SIG-M5 (cell line): ENCODE measurements around the gene GMNN.
A peak's percentile ranks its signal among the peaks of the same experiment; 100 is the strongest.
"Not testable (repeated sequence)": the region's sequence is repeated elsewhere in the genome, so short reads cannot be mapped to it uniquely, and the experiment has no call there.

ENCODE experiments used
- DNase-seq: peaks from one replicate; lab custom pipeline; 2025; lab: John Stamatoyannopoulos, UW

GMNN gene

DNA sequence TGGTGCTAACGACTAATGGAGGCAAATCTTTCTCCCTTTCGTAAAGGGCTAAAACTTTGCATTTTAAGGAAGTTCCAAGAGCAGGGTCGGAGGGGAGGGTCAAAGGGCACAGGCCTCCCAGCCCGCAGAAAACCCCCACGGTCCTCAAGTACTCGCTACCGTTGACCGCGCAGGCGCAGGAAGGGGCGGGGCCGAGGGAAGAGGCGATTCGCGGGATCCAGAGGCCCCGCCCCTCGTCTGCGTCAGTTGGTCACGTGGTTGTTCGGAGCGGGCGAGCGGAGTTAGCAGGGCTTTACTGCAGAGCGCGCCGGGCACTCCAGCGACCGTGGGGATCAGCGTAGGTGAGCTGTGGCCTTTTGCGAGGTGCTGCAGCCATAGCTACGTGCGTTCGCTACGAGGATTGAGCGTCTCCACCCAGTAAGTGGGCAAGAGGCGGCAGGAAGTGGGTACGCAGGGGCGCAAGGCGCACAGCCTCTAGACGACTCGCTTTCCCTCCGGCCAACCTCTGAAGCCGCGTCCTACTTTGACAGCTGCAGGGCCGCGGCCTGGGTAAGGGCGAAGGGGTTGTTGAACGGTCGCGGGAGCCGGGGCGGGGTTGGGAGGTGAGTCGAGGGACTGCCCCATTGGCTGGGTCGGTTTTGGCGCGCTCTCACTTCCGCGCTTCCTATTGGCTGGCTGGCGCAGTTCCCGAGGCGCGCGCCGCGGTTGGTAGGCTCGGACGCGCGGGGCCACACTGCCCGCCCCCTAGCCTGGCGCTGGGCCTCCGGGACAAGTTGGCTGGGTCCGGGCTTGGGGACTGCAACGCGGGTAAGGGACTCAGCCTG lies at the start of gene GMNN:
TSS of gene GMNN (plus strand) at position 242 of the 824 bp plus-strand sequence. CDS start 2,310 bp downstream, outside the sequence.
- peak; percentile 61 for DNase-seq

DNA sequence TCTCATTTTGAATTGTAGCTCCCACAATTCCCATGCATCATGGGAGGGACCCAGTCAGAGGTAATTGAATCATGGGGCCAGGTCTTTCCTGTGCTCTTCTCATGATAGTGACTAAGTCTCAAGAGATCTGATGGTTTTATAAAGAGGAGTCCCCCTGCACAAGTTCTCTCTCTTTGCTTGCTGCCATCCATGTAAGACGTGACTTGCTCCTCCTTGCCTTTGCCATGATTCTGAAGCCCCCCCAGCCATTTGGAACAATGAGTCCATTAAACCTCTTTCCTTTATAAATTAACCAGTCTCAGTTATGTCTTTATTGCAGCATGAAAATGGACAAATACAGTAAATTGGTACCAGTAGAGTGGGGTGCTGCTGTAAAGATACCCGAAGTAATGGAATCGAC lies 44.1 kb upstream of the GMNN start:
- DNase-seq: not testable (repeated sequence)

DNA sequence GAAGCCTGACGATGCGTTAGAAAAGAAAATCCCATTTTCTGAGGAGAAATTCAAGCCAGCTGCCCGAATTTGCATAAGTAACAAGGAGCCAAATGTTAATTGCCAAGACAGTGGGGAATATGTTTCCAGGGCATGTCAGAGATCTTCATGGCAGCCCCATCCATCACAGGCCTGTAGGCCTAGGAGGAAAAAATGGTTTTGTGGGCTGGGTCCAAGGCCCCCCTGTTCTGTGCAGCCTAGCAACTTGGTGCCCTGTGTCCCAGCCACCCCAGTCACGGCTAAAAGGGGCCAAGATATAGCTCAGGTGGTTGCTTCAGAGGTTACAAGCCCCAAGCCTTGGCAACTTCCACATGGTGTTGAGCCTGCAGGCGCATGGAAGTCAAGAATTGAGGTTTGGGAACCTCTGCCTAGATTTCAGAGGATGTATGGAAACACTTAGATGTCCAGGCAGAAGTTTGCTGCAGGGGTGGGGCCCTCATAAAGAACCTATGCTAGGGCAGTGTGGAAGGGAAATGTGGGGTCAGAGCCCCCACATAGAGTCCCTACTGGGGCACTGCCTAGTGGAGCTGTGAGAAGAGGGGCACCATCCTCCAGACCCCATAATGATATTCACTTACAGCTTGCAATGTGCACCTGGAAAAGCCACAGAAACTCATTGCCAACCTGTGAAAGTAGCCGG lies 43.1 kb upstream of the GMNN start:
- DNase-seq: not testable (repeated sequence)

DNA sequence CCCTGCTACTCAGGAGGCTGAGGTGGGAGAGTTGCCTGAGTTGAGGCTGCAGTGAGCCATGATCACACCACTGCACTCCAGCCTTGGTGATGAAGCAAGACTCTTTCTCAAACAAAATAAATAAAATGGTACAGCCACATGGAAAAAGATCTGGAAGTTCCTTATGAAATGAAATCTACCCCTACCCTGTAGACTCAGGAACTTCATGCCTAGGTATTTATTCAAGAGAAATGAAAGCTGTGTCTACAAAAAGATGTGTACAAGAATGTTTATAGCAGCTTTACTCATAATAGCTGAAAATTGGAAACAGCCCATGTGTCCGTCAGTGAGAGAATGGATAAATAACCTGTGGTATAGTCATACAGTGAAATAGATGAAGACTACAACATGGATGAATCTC lies 40.6 kb upstream of the GMNN start:
- no peak for DNase-seq

DNA sequence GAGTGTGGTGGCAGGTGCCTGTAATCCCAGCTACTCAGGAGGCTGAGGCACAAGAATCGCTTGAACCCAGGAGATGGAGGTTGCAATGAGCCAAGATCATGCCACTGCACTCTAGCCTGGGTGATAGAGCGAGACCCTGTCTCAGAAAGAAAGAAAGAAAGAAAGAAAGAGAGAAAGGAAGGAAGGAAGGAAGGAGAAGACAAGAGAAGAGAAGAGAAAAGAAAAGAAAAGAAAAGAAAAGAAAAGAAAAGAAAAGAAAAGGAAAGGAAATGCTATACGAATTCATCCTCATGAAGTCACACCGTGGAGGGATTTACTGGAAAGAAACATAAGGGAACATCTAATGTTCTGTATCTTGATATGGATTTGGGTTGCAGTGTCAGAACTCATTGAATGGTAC lies 40.0 kb upstream of the GMNN start:
- DNase-seq: not testable (repeated sequence)

DNA sequence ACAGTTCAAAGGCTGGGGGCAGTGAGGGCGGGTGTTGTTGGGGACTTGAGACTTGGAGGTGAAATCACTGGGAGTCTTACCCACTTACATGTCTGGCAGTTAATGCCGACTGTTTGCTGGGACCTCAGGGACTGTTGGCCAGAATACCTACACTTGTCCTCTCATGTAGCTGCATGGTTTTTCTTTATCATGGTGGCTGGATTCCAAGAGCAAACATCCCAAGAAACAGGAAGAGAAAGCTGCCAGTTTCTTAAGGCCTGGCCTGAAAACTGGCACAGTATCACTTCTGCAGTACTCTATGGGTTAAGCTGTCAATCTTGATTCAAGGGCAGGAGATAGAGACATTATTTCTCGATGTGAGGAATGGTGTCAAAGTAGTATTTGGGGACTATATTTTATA lies 36.0 kb upstream of the GMNN start:
- no peak for DNase-seq

DNA sequence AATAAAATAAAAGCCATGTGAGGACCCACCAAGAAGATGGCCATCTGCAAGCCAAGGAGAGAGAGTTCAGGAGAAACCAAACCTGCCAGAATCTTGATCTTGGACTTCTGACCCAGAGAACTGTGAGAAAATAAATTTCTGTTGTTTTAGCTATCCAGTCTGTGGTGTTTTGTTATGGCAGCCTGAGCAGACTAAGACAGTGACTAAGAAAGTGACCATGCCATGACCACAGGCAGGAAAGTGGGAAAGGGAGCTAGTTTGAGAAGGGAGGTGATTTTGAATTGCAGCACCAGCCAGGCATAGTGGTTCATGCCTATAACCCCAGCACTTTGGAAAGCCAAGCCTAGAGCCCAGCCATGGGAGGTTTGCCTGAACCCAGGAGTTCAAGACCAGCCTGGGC lies 33.9 kb upstream of the GMNN start:
- DNase-seq: no peak

DNA sequence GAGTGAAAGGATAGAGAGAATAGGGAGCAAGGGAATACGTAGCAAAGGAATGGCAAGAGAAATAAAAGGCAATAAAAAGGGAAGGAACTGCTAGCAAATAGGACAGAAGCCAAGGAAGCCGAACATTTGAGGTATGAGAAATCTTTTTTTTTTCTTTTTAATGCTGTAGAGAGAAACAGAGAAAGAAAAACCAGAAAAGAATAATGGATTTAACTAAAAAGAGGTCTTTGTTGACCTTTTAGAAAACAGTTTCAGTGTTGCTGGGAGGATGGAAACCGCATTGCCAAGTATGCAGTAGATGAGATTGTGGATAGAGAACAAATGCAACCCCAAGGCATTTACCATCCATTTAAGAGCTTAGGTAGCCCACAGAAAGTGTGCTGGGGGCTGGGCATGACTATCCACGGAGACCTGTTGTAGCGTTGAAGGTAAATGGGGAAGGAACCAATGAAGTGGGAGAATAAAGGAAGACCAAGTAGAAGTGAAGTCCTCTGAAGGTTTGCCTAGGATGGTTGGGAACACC lies 32.5 kb upstream of the GMNN start:
- DNase-seq: no peak

DNA sequence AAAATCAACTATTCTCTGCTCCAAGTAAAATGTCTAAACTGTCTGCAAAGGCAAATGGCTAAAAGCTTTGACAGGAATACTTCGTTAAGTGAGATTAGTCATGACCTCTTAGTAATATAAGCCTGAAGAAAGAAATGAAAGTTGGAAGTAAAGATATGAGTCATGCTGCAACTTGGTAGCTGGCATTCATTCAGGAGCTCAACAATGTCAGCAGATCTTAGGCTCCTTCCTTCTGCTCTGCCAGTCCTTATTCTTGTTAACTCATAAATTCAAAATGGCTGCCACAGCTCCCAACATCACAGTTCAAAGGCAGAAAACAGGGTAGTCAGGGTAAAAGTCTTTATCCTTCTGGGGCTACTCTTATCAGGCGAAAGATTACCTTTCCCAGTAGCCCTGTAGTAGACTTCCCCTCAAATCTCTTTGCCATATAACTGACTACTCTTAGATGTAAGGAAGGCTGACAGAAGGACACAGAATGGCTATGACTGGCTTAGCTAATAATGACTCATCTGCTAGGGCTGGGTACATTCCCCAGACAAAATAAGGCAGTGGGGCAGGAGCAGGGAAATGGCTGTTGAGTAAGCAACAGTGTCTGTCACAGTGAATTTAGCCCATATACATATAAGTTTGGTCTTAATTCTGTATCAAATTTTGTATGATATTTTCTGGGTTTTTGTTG lies 31.3 kb upstream of the GMNN start:
- peak; percentile 82 for DNase-seq

DNA sequence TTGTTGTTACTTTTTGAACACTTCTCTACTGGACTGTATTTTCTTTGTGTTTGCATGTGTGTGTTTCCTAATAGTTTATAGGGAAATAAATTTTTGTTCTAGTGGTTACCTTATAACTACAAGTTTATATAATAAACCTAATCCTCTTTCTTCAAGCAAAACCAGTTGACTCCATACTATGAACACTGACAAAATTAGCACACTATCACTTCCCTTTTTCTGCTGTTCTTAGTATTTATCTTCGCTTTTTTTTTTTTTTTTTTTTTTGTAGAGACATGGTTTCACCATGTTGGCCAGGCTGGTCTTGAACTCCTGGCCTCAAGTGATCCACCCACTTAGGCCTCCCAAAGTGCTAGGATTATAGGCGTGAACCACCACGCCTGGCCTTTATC lies 30.8 kb upstream of the GMNN start:
- peak; percentile 41 for DNase-seq

DNA sequence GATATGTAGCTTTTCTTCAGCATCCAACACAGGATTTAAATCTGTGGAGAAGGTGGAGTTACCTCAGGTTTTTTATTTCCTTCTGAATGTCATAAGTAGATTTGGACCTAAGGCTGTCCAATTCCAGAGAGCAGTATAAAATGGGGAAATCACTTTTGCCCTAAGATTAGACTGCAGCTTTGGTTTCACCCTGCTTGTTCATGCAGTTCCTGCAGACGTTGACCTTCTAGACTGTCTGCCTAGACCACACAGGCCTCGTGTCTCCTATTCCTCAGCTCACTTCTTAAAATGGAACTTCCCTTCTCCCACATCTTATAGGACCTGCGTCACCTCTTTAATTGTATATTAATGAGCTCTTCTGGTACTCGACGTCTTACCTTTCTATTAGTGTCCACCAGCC lies 29.8 kb upstream of the GMNN start:
- no peak for DNase-seq

DNA sequence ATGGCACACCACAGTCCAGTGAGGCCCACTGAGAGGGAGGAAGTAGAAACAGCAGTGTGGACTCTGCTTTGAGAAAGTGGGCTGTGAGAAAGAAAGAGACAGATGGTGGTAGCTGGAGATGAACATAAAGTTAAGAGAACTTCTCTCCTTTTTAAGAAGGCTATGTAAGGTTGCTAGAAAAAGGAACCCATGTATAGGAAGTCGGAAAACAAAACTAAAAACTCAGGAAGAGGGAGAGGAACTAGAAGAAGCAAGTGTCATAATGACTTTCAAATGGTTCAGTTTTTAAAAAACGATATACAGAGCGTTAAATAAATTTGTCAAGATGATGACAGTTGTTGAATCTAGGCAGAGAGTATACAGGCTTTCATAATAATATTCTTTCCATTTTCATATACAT lies 25.4 kb upstream of the GMNN start:
- no peak for DNase-seq

DNA sequence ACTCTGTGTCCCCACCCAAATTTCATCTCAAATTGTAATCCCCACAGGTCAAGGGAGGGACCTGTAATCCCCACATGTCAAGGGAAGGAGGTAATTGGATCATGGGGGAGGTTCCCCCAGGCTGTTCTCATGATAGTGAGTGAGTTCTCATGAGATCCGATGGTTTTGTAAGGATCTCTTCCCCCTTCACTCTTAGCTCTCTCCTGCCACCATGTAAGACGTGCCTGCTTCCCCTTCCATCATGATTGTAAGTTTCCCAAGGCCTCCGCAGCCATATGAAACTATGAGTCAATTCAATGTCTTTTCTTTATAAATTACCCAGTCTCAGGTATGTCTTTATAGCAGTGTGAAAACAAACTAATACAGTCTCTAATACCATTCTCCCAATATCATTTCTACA lies 23.9 kb upstream of the GMNN start:
- not testable (repeated sequence) for DNase-seq

DNA sequence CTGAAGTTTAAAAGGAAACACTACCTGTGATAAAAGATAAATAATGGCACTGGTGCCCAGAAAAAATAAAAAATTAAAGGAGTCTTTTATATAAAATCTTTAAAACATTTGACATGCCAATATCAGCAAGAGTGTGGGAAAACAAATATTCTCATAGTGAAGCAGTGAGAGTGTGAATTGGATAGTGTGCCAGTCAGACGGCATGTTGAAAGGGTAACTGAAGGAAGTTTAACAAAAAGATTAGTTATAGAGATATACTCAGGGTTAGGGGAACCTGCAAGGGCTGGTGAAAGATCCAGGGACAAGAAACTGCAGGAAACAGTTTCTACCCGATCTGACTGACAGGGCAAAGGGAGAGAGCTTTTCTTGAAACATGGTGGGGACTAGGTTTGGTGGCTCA lies 22.2 kb upstream of the GMNN start:
- DNase-seq: no peak

DNA sequence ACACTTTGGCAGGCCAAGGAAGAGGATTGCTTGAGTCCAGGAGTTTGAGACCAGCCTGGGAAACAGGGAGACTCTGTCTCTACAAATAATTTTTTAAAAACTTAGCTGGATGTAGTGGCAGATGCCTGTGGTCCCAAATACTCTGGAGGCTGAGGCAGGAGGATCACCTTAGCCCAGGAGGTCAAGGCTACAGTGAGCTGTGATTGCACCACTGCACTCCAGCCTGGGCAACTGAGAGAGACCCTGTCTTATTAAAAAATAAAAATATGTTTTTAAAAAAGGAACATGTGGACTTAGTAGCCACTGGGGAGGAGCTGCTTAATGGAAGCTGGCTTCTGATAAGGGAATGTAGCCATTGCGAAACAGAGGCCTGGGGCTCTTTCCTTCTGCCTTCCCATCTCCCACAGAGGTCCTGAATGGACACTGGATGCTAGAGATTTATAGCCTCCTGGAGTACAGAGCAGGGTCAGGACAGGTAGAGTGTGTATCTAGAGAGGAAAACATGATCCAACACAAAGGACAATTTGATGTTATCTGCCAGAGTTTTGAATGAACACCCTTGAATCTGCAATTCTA lies 21.7 kb upstream of the GMNN start:
- no peak for DNase-seq

DNA sequence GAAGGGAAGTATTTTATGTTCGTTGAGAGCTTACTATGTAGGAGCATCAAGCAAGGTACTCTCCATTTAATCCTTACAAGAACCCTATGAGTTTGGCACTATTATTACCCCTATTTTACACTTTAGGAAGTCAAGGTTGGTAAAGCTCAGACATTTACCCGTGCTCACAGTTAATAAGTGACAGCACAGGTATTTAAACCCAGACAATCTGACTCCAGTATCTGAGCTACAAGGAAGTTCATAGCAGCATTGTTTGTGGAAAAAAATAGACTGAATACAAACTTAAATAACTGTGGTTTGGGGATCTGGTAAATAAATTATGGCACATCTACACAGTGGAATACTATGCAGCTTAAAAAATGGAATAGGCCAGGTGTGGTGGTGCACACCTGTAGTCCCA lies 21.2 kb upstream of the GMNN start:
- no peak for DNase-seq

DNA sequence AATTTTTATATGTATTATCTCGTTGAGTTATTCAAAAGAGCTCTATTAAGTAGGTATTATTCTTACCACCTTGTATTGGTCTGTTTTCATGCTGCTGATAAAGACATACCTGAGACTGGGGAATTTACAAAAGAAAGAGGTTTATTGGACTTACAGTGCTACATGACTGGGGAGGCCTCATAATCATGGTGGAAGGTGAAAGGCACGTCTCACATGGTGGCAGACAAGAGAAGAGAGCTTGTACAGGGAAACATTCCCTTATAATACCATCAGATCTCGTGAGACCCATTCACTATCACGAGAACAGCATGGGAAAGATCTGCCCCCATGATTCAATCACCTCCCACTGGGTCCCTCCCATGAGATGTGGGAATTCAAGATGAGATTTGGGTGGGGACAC lies 20.4 kb upstream of the GMNN start:
- DNase-seq: not testable (repeated sequence)

DNA sequence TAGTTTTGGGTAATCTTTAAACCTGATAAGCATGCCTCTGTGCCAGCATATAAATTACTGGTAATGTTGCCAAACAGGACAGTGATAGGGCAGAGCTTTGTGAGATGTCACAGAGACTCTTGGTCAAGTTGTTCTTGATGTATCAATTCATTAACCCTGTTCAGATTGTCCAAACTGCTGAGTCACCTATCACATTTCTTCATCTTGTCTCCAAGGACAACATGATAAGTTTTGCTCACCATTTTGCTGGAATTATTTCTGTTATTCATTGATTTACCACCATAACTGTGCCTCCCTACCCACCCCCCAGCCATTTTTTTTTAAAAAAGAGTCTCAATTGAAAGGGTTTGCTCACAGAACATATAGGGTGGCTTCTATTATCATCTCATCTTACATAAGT lies 19.5 kb upstream of the GMNN start:
- no peak for DNase-seq

DNA sequence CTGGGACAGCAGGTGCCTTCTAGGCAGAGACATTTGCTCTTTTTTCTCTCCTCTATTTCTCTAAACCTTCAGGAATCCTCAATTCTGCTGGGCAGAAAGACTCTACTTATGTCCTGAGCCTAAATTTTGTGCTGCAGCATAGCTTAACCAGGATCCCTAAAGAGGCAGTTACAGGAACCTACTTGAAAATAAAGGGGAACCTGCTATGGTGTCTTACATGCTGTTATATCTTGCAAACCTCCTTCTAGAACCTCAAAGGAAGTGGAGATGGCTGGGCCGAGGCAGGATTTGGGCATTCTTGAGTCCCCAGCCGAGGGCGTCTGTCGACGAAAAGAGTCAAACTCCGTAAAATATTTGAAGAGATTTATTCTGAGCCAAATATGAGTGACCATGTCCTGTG lies 17.1 kb upstream of the GMNN start:
- no peak for DNase-seq

DNA sequence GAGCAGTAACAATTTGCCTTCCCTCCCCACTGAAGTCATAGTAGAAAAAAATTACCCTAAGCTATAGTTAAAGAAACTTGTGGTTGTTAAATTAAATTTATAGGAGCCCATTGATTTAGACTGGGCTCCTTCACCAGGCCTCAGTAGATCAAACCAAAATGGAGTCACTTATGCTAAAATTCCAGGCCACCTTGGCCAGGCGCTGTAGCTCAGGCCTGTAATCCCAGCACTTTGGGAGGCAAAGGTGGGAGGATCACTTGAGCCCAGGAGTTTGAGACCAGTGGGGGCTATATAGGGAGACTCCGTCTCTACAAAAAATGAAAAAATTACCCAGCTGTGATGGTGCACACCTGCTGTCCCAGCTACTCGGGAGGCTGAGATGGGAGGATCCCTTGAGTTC lies 15.0 kb upstream of the GMNN start:
- no peak for DNase-seq

DNA sequence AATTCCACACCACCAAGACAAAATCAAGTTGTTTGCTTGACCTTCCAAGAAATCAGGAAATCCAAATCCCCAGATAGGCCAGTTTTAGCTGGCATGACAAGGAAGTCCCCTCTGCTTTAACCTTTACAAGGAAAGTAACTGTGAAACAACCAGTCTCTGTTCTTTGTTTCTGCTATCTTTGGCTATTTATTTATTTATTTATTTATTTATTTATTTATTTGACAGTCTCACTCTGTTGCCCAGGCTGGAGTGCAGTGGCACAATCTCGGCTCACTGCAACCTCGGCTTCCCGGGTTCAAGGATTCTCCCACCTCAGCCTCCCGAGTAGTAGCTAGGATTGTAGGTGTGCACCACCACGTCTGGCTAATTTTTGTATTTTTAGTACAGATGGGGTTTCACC lies 14.5 kb upstream of the GMNN start:
- no peak for DNase-seq

DNA sequence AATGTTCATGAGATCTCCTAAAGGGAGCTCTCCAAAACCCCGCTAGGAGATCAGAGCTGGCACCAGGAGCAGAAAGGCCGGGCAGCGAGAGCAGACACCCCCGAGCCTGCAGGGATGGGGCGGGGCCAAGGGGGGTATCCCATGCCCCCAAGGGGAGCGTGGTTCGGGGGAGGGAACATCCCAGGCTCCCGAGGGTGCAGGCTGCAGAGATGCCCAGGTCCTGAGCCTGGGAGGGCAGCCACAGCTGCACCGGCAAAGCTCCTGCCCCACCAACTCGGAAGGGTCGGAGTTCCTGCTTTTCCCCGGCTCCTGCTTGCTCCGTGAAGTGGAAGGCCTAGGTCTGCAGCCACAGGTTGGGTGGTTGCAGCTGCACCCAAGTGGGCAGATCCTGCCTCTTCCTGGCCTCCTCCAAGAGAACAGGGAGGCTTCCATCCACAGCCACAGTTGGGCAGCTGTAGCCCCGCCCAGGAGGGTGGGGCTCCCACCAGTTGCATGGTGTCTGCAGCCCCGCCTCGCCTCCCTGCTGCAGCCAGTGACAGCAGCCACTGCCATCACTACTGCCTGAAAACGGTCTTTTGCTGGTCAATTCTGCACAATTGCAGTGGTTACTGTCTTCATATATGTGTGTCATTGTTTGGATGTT lies 13.4 kb upstream of the GMNN start:
- DNase-seq: no peak
